ENCODE data around the gene CELA3A.
A peak's percentile ranks its signal among the peaks of the same experiment; 100 is the strongest.

The CELA3A gene

GRCh38 chr1:22052115-22053016 lies 50.9 kb downstream of the CELA3A start, which contains the start of gene CDC42:
CDC42 (plus strand) TSS chr1:22052709; CDS start chr1:22078479, 25,770 bp downstream.
- peak; percentile 96 for DNase-seq

GRCh38 chr1:22053017-22053860 lies 51.8 kb downstream of the CELA3A start:
- DNase-seq = peak; percentile 42

GRCh38 chr1:22053861-22054770 lies 52.7 kb downstream of the CELA3A start:
- no peak for DNase-seq

- DNase-seq = no peak
Measured at GRCh38 chr1:22055463-22055862, 54.0 kb downstream of the CELA3A start.

GRCh38 chr1:22056043-22056442 lies 54.6 kb downstream of the CELA3A start:
- DNase-seq = no peak

GRCh38 chr1:22056936-22057335 lies 55.5 kb downstream of the CELA3A start:
- DNase-seq = no peak

GRCh38 chr1:22057861-22058260 lies 56.4 kb downstream of the CELA3A start:
- no peak for DNase-seq
